Heart right ventricle (tissue), 16 donors: Measurements from ENCODE around the gene NT5DC1. TPM values are rescaled to one million over a fixed set of nuclear protein-coding genes. Genes with fewer than 3 reads are reported as not detected.

ENCODE experiments used
- ATAC-seq, 8 donors: fragments of 200-7000 bp; cut with Tn5 transposase; one replicate each; pipeline ENCODE4 v1.9.1; 2020; ENCODE audit warnings: mild to moderate bottlenecking in 8 of 8, moderate library complexity in 8 of 8, moderate number of reproducible peaks in 1 of 8
- DNase-seq, 2 donors: peaks; one replicate each; pipeline ENCODE4 v3.0.0-alpha.2; 2020
- H3K27ac ChIP-seq, 10 donors: fragments of 200-600 bp; sonication (generic) in 2 of 10; one replicate each; pipeline versions ENCODE4 v1.5.0 to v1.8.0; 2020 to 2022; ENCODE audit warnings: mild to moderate bottlenecking in 3 of 10
- H3K27me3 ChIP-seq, 7 donors: fragments of 200-600 bp; one replicate each; pipeline ENCODE4 v1.8.0; 2021 to 2022; ENCODE audit warnings: mild to moderate bottlenecking in 2 of 7
- H3K36me3 ChIP-seq, 9 donors: fragments of 200-600 bp; sonication (generic) in 1 of 9; one replicate each; pipeline versions ENCODE4 v1.5.0 to v1.8.0; 2020 to 2022; ENCODE audit warnings: mild to moderate bottlenecking in 2 of 9
- H3K4me1 ChIP-seq, 9 donors: fragments of 200-600 bp; sonication (generic) in 1 of 9; one replicate each; pipeline versions ENCODE4 v1.5.0 to v1.8.0; 2020 to 2022; ENCODE audit warnings: mild to moderate bottlenecking in 4 of 9
- H3K4me3 ChIP-seq, 10 donors: fragments of 200-600 bp; sonication (generic) in 2 of 10; one replicate each; pipeline versions ENCODE4 v1.5.0 to v1.8.0; 2020 to 2022; ENCODE audit warnings: mild to moderate bottlenecking in 7 of 10, moderate library complexity in 2 of 10
- H3K9me3 ChIP-seq, 11 donors: fragments of 200-600 bp in 10 of 11; sonication (generic) in 2 of 11; one replicate each; pipeline versions ENCODE4 v1.5.0 to v1.8.0; 2013 to 2022; ENCODE audit warnings: mild to moderate bottlenecking in 2 of 11, control low read depth in 1 of 11, moderate library complexity in 1 of 11
- CTCF ChIP-seq, 9 donors: fragments of 200-600 bp; sonication (generic) in 2 of 9; IDR thresholded peaks; one replicate each; pipeline versions ENCODE4 v1.5.0 to v1.8.0; 2021 to 2022; ENCODE audit warnings: antibody characterized with exemption in 9 of 9, mild to moderate bottlenecking in 5 of 9, moderate library complexity in 1 of 9
- WGBS, 2 donors: extraction: QIAGEN DNeasy Blood & Tissue Kit; methylation state at CpG; one replicate each; pipeline ENCODE4 v1.1.7; 2013; ENCODE audit warnings: inconsistent platforms in 1 of 2; 5-methylcytosine and 5-hydroxymethylcytosine counted together
- intact Hi-C, 10 donors: fragments of 100-400 bp; cut with DNase I; formaldehyde crosslinking; loops; one replicate each; pipeline versions ENCODE4 v1.11.1 to v1.14.2; 2022
- polyA plus RNA-seq, 2 donors: library from polyadenylated mRNA; stranded (reverse); fragments of 200-250 nt; gene quantifications; one replicate each; pipeline ENCODE4 v1.2.3, GENCODE V29; 2013
- total RNA-seq, 10 donors: library from RNA; stranded (reverse); fragmentation: NEBNext Ultra II Directional in 3 of 10; extraction: Animal tissue kit (Norgen Biotek cat#: 25700) in 3 of 10; gene quantifications; one replicate each; pipeline versions ENCODE4 v1.2.1 to v1.2.4, GENCODE V29; 2021 to 2023
- donor health status: Arrhythmogenic right ventricular cardiomyopathy.
- donor health status: ischemic (EF 13 %, LVEDD 7.1; RV severe dilation, severe dysfunction).
- donor health status: healthy with polysubstance abuse.
- donor health status: DM: no; HTN: yes; CAD: no.
- donor health status: DM: no; HTN: no; CAD: no.
- donor health status: ischemic (EF 25% LVEDD 6.9; RV normal size, moderate dysfunction).
- donor health status: ischemic (EF 25% LVEDD 5.7; RV mildly dilated, moderate dysfunction).
- donor health status: healthy.
- donor health status: DM: yes; HTN: yes; CAD: no.
- donor health status: Ischemic cardiomyopathy.
- donor health status: ischemic (EF 35%, LVEDD 5.7; RV mildly dilated, moderate dysfunction).
- donor health status: nonischemic (EF 11% LVEDD 7.7; RV severe dilation, severe dysfunction).
- donor health status: DM: yes; HTN: yes; CAD: no.
- donor health status: PGD.
- donor health status: ischemic (EF 29% LVEDD 5.4; RV normal size, mild dysfunction).
- donor health status: nonischemic (EF 23%, LVEDD 6.1; RV moderate dilation, normal function).

Gene NT5DC1
- total and polyA plus RNA-seq, 12 donors: 5.9 to 69.7 (median 57.3) TPM

GRCh38 chr6:116291701-116292396 is 191.2 kb downstream of the NT5DC1 start:
- no peak for TF ChIP-seq CTCF (IDR thresholded peaks at IDR 0.05)
- intact Hi-C loops: loop anchor here in 5 of 10 donors (5.0 to 10.0 kb wide), 3 partner anchors 83 to 240 kb away; partner anchors contain the start of gene DSE (in 1 of the 5)
- Histone ChIP-seq H3K27me3 (no peaks in the 10 kb centered on the region), H3K4me1 (peaks cover 0 to 7% (median 0%) of the 10 kb centered on the region in 9 donors), H3K4me3 (no peak overlapping the region), H3K36me3 (no peaks in the 10 kb centered on the region), H3K27ac (no peak overlapping the region), H3K9me3 (no peaks in the 10 kb centered on the region)
- 70 to 74% methylated on average over 4 of the region's 4 CpGs for WGBS, 2 donors
- ATAC-seq (no peak), DNase-seq (no peak)

DNA sequence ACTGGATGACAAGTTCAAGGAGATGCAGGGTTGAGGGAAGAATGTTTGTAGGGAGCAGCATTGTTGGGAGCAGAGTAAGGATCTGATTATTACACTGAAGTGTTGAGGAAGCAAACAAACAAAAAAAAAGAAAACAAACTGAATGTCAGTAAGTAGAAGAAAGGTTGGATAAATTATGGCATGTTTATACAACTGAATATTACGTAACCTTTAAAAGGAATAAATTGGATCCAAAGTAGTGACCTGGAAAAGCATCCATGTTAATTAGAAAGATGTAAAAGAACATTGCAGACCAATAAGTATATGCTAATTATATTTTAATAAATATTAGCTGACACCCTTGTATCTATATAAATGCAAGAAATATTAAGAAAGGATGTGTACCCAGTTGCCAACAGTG is 191.9 kb downstream of the NT5DC1 start:
- intact Hi-C loops: loop anchor here in 5 of 10 donors (5.0 to 10.0 kb wide), 3 partner anchors 82 to 240 kb away; partner anchors contain the start of gene DSE (in 1 of the 5)
- no peak for TF ChIP-seq CTCF (IDR thresholded peaks at IDR 0.05)
- Histone ChIP-seq H3K9me3 (peaks cover 0 to 3% (median 0%) of the 10 kb centered on the region in 11 donors), H3K27me3 (no peaks in the 10 kb centered on the region), H3K4me1 (peaks cover 0 to 7% (median 0%) of the 10 kb centered on the region in 9 donors), H3K36me3 (no peaks in the 10 kb centered on the region), H3K27ac (no peak overlapping the region), H3K4me3 (no peak overlapping the region)
- DNase-seq (no peak), ATAC-seq (no peak)
- 97% methylated on average over 1 of the region's 1 CpG for WGBS, 2 donors

GRCh38 chr6:116298273-116298672 is 197.6 kb downstream of the NT5DC1 start:
- no peak for TF ChIP-seq CTCF (IDR thresholded peaks at IDR 0.05)
- H3K4me3 ChIP-seq: no peak overlapping the region
- intact Hi-C loops: loop anchor here in 3 of 10 donors (10.0 kb wide), 2 partner anchors 77 to 147 kb away; partner anchors contain the start of gene DSE (in 1 of the 3)
- WGBS, 2 donors: 96 to 99% methylated on average over 3 of the region's 3 CpGs
- peaks cover 0 to 18% (median 9%) of the 10 kb centered on the region in 11 donors for H3K9me3 ChIP-seq
- no peak overlapping the region for H3K27ac ChIP-seq
- DNase-seq (no peak), ATAC-seq (no peak)
- no peaks in the 10 kb centered on the region for H3K27me3 ChIP-seq
- peaks cover 0 to 14% (median 0%) of the 10 kb centered on the region in 9 donors for H3K4me1 ChIP-seq
- no peaks in the 10 kb centered on the region for H3K36me3 ChIP-seq

DNA sequence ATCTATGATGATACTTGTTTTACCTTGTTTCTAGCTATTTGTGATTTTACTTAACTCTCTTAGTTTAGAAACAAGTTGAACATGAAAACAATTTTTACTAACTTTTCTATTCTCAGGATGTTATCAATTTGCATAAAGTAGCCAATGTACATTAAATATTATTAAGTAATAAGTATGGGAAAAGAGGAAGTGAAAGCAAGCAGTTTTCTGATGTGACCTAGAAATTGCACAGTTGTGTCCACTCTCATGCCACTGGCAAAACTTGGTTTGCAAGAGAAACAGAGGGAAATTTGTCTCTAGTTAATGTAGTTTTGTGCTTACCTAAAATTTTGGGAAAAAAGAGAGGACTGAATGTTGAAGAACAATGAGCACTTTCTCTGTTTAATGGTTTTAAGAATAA is 198.3 kb downstream of the NT5DC1 start:
- intact Hi-C loops: loop anchor here in 3 of 10 donors (10.0 kb wide), 2 partner anchors 76 to 146 kb away; partner anchors contain the start of gene DSE (in 1 of the 3)
- Histone ChIP-seq H3K9me3 (peaks cover 0 to 18% (median 9%) of the 10 kb centered on the region in 11 donors), H3K4me1 (peaks cover 0 to 14% (median 0%) of the 10 kb centered on the region in 9 donors), H3K36me3 (no peaks in the 10 kb centered on the region), H3K27me3 (no peaks in the 10 kb centered on the region), H3K27ac (no peak overlapping the region), H3K4me3 (no peak overlapping the region)
- ATAC-seq: no peak
- DNase-seq: no peak
- TF ChIP-seq CTCF (IDR thresholded peaks at IDR 0.05): no peak

Other genes starting within 250 kb of the NT5DC1 start
- 10 to 100 TPM in 1 of 10 donors, 1 to 10 TPM in 9; 5.1 to 10.6 (median 6.8) TPM for gene FRK, start 40.0 kb upstream of the NT5DC1 start, total RNA-seq
- 1 to 10 TPM in 1 of 2 donors, under 1 TPM in 1; 0.61 to 2.2 TPM for gene FRK, start 40.0 kb upstream of the NT5DC1 start, polyA plus RNA-seq
- gene COL10A1, start 25.3 kb downstream of the NT5DC1 start, total RNA-seq: 1 to 10 TPM in 1 of 10 donors, under 1 TPM in 4, not detected in 5; 0.09 to 3.1 (median 0.20) TPM
- under 1 TPM; 0.01 to 0.15 TPM for gene COL10A1, start 25.3 kb downstream of the NT5DC1 start, polyA plus RNA-seq
- 10 to 100 TPM; 24.4 to 38.9 (median 28.9) TPM for gene TSPYL4, start 153.2 kb downstream of the NT5DC1 start, total RNA-seq
- gene TSPYL4, start 153.2 kb downstream of the NT5DC1 start, polyA plus RNA-seq: 10 to 100 TPM in 1 of 2 donors, 1 to 10 TPM in 1; 8.5 to 23.8 TPM
- 100 to 1,000 TPM in 7 of 10 donors, 10 to 100 TPM in 3; 76.6 to 143 (median 114) TPM for gene TSPYL1, start 179.1 kb downstream of the NT5DC1 start, total RNA-seq
- gene TSPYL1, start 179.1 kb downstream of the NT5DC1 start, polyA plus RNA-seq: 10 to 100 TPM; 14.0 to 27.1 TPM